GM21786 (cell line): ENCODE results near the gene DDX6.
"Not testable (repeated sequence)": the region's sequence is repeated elsewhere in the genome, so short reads cannot be mapped to it uniquely, and the experiment has no call there.

Experiments
- ATAC-seq: cut with Tn5 transposase; IDR thresholded peaks from one replicate; pipeline ENCODE4 v1.9.1; 2021; ENCODE audit not compliant: unreplicated experiment

DDX6 gene

GRCh38 chr11:118746988-118747585, 43.9 kb downstream of the DDX6 start:
- ATAC-seq: no peak

GRCh38 chr11:118744046-118744445, 46.9 kb downstream of the DDX6 start:
- ATAC-seq: no peak

GRCh38 chr11:118742304-118742703, 48.7 kb downstream of the DDX6 start:
- no peak for ATAC-seq

GRCh38 chr11:118740892-118741291, 50.1 kb downstream of the DDX6 start:
- no peak for ATAC-seq

GRCh38 chr11:118735203-118735602, 55.8 kb downstream of the DDX6 start:
- ATAC-seq: no peak

- ATAC-seq: no peak
Observed at GRCh38 chr11:118734031-118734430, 56.9 kb downstream of the DDX6 start.

GRCh38 chr11:118729753-118730152, 61.2 kb downstream of the DDX6 start:
- ATAC-seq: not testable (repeated sequence)

- ATAC-seq: not testable (repeated sequence)
Observed at GRCh38 chr11:118728112-118728511, 62.9 kb downstream of the DDX6 start.

- not testable (repeated sequence) for ATAC-seq
Observed at GRCh38 chr11:118727721-118728066, 63.3 kb downstream of the DDX6 start.

GRCh38 chr11:118727001-118727720, 63.8 kb downstream of the DDX6 start:
- not testable (repeated sequence) for ATAC-seq

- ATAC-seq: not testable (repeated sequence)
Observed at GRCh38 chr11:118721478-118722015, 69.4 kb downstream of the DDX6 start.

GRCh38 chr11:118720740-118721139, 70.2 kb downstream of the DDX6 start:
- ATAC-seq: not testable (repeated sequence)

- not testable (repeated sequence) for ATAC-seq
Observed at GRCh38 chr11:118720078-118720477, 70.9 kb downstream of the DDX6 start.

GRCh38 chr11:118718562-118718961, 72.4 kb downstream of the DDX6 start:
- not testable (repeated sequence) for ATAC-seq

- ATAC-seq: not testable (repeated sequence)
Observed at GRCh38 chr11:118717733-118718132, 73.2 kb downstream of the DDX6 start.

- ATAC-seq: not testable (repeated sequence)
Observed at GRCh38 chr11:118717221-118717620, 73.7 kb downstream of the DDX6 start.

GRCh38 chr11:118715837-118716260, 75.1 kb downstream of the DDX6 start:
- ATAC-seq: no peak

- ATAC-seq: no peak
Observed at GRCh38 chr11:118715245-118715831, 75.6 kb downstream of the DDX6 start.

GRCh38 chr11:118714816-118715215, 76.1 kb downstream of the DDX6 start:
- no peak for ATAC-seq

- ATAC-seq: not testable (repeated sequence)
Observed at GRCh38 chr11:118714416-118714815, 76.5 kb downstream of the DDX6 start.

GRCh38 chr11:118708296-118708695, 82.7 kb downstream of the DDX6 start:
- no peak for ATAC-seq

- no peak for ATAC-seq
Observed at GRCh38 chr11:118706546-118706825, 84.5 kb downstream of the DDX6 start.
